Stimulated activated naive CD8-positive, alpha-beta T cell treated with anti-CD3 and anti-CD28 coated beads, Interleukin-15, Interleukin-2, amounts not matched to agents 100 ng/mL and 50 ng/mL, for 24 hours (primary cell): ENCODE data around the gene PRDM16.

ENCODE experiments used
- H3K27ac Mint-ChIP-seq: one replicate; pipeline ENCODE4 v1.8.0; 2021; ENCODE audit warnings: mild to moderate bottlenecking, mixed read lengths
- H3K27me3 Mint-ChIP-seq: one replicate; pipeline ENCODE4 v1.8.0; 2021; ENCODE audit warnings: mixed read lengths
- H3K36me3 Mint-ChIP-seq: one replicate; pipeline ENCODE4 v1.8.0; 2021; ENCODE audit warnings: low read depth, mixed read lengths
- H3K4me1 Mint-ChIP-seq: one replicate; pipeline ENCODE4 v1.8.0; 2021; ENCODE audit warnings: low read depth, mixed read lengths
- H3K4me3 Mint-ChIP-seq: one replicate; pipeline ENCODE4 v1.8.0; 2021; ENCODE audit warnings: mild to moderate bottlenecking, mixed read lengths
- H3K9me3 Mint-ChIP-seq: one replicate; pipeline ENCODE4 v1.8.0; 2021; ENCODE audit warnings: mixed read lengths

The PRDM16 gene

DNA sequence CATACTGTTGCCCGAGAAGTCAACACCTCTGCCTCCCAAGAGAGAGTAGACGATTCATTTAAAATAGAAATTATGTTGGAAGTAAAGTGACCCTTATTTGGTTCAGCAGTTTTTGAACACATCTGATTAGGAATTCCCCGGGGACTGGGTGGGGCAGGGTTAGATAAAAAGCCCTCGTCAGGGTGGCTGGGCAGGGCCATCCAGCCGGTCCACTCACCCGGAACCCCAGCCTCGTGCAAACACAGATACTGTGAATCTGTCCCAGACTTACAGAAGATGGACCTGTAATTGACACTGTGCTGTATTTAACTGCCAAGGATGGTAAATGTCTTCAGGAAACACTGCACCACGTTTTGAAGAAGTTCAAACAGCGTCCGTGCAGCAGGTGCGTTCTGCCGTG, 63.7 kb downstream of the PRDM16 start:
- H3K4me1 Mint-ChIP-seq, result no peaks in the 10 kb centered on the region
- no peak overlapping the region for H3K27ac Mint-ChIP-seq
- no peaks in the 10 kb centered on the region for H3K36me3 Mint-ChIP-seq
- no peaks in the 10 kb centered on the region for H3K27me3 Mint-ChIP-seq
- H3K9me3 Mint-ChIP-seq, result no peaks in the 10 kb centered on the region
- no peak overlapping the region for H3K4me3 Mint-ChIP-seq

GRCh38 chr1:3133686-3134085, 64.7 kb downstream of the PRDM16 start:
- Mint-ChIP-seq H3K27me3 (no peaks in the 10 kb centered on the region), H3K4me3 (no peak overlapping the region), H3K27ac (no peak overlapping the region), H3K4me1 (no peaks in the 10 kb centered on the region), H3K36me3 (no peaks in the 10 kb centered on the region), H3K9me3 (no peaks in the 10 kb centered on the region)

GRCh38 chr1:3134381-3135072, 65.5 kb downstream of the PRDM16 start:
- no peak overlapping the region for H3K4me3 Mint-ChIP-seq
- H3K36me3 Mint-ChIP-seq, result no peaks in the 10 kb centered on the region
- H3K27ac Mint-ChIP-seq, result no peak overlapping the region

DNA sequence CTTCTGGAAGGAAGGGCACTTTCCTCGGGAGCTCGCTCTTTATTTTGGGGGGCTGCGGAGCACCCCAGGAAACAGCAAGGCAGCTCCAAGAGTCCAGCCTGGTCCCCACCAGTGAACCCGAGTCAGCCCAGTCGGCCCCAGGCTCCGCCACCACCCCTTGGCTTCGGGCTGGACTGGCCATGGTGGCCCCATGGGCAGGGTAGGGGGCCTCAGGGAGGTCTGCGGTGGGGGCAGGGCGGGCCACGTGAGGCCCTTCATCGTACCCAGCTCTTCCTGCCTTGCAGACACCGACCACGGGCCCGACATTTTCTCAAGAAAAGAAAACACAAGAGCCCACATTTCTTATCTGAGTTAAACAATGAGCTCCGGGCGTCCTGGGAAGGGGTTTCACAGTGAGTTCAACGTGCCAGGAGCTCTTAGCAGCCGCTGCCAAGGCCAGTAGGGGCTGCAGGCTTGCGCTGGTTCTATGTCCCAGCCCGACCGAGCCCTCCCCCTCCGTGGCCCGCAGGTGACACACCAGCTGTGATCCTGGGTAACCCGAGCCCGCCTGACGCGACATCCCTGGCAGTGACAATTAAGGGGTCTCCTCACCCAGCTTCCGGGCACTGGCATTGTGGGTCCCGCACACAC, 66.2 kb downstream of the PRDM16 start:
- no peaks in the 10 kb centered on the region for H3K9me3 Mint-ChIP-seq
- no peaks in the 10 kb centered on the region for H3K4me1 Mint-ChIP-seq
- H3K36me3 Mint-ChIP-seq, result no peaks in the 10 kb centered on the region
- no peak overlapping the region for H3K27ac Mint-ChIP-seq
- H3K4me3 Mint-ChIP-seq, result no peak overlapping the region
- no peaks in the 10 kb centered on the region for H3K27me3 Mint-ChIP-seq

More at GRCh38 chr1:3134381-3135072, 65.5 kb downstream of the PRDM16 start:
- no peaks in the 10 kb centered on the region for H3K27me3 Mint-ChIP-seq
- H3K9me3 Mint-ChIP-seq, result no peaks in the 10 kb centered on the region
- no peaks in the 10 kb centered on the region for H3K4me1 Mint-ChIP-seq

DNA sequence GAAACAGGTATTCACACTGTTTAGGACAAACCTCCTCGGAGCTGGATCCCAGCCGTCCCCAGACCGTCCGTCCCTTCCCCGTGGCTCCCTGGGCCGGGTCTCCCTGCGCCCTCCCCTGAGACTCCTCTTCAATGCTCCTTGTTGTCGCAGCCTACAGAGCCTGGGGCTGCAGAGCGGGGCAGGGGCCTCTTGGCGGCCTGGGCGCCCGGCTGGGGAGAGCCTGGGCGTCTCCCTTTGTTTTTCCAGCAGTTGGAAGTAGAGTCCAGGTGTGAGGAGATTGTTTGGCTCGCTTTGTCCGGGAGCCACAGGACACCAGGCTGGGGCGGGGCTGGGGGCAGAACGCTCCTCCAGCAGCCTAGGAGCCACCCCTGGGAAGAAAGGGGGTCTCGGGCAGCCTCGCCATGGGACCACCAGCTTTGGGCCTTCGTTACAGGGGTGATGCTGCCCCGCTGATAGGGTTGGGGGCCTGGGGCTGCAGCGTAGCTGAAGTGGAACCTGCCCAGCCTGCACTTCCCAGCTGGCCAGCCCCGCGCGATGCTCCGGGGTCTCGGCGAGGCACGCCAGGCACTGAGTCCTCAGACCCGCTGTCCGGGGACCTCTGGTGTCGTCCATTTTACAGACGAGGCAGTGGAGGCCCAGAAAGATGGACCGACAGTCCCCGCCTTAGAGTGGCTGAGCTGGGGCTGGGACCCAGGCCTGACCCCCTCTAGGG, 66.9 kb downstream of the PRDM16 start:
- Mint-ChIP-seq H3K36me3 (no peaks in the 10 kb centered on the region), H3K9me3 (no peaks in the 10 kb centered on the region), H3K27me3 (no peaks in the 10 kb centered on the region), H3K27ac (no peak overlapping the region), H3K4me1 (no peaks in the 10 kb centered on the region), H3K4me3 (no peak overlapping the region)

DNA sequence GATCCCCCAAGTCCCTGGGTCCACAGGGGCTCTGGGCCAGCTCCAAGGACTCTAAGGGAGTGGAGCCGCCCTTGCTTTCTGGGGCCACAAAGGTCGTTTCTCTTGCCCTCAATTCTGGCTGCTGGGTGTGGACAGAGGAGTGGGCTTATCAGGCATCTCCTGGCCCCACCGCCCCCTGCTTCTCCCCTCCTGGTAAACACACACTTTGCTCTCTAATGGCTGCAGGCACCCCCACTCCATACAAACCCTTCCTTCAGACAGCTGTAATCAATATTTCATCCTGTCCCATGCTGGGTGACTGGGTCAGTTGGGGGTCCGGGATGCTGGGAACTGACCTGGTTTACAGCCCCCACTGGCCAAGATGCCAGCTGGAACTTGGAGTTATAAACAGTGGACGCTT, 67.5 kb downstream of the PRDM16 start:
- Mint-ChIP-seq H3K36me3 (no peaks in the 10 kb centered on the region), H3K27ac (no peak overlapping the region), H3K4me3 (no peak overlapping the region), H3K9me3 (no peaks in the 10 kb centered on the region), H3K4me1 (no peaks in the 10 kb centered on the region), H3K27me3 (no peaks in the 10 kb centered on the region)

DNA sequence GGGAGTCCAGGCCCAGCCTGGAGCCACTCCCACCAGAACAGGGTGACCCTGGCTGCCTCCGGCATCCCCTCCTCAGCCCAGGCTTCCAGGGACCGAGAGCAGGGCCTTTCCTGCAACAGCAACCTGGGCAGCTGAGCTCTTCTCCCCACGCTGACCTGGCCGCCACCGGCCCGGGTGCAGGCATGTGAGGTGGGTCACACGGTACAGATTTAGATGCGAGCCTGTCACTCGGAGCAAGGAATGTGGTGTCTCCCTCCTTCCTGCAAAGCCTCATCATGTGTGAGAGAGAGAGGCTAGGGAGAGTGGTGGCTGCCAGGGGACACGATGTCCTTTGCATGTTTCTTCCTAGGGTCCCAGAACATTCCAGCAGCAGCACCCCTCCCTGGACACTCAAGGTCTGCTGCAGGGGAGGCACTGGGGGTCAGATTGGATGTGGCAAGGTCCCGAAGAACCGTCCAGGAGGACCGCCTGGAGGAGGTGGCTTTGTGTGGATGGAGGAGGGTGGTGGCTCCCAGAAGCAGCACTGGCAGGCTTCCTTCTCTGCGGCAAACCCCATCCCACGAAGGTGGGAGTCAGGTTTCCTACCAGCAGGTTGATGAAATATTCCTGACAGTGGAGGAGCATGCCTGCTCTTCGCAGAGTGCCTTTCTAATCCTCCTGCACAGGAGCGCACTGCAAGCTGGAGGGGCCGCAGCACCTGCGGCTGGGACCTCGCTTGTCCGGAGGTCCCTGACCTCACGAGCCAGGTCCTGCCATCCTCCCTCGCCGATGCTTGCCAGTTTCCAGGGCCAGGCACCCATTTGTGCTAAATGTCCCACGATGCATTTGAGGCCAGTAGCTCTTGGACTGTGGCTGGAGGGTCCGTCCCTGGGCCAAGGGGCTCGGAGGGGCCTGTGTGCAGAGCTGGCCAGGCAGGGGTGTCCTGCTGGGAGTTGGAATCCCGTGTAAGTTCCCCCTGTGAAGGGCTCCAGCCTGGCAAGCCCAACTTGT, 68.4 kb downstream of the PRDM16 start:
- H3K4me3 Mint-ChIP-seq, result no peak overlapping the region
- H3K27me3 Mint-ChIP-seq, result no peaks in the 10 kb centered on the region
- no peaks in the 10 kb centered on the region for H3K4me1 Mint-ChIP-seq
- no peaks in the 10 kb centered on the region for H3K36me3 Mint-ChIP-seq
- H3K27ac Mint-ChIP-seq, result no peak overlapping the region
- no peaks in the 10 kb centered on the region for H3K9me3 Mint-ChIP-seq

DNA sequence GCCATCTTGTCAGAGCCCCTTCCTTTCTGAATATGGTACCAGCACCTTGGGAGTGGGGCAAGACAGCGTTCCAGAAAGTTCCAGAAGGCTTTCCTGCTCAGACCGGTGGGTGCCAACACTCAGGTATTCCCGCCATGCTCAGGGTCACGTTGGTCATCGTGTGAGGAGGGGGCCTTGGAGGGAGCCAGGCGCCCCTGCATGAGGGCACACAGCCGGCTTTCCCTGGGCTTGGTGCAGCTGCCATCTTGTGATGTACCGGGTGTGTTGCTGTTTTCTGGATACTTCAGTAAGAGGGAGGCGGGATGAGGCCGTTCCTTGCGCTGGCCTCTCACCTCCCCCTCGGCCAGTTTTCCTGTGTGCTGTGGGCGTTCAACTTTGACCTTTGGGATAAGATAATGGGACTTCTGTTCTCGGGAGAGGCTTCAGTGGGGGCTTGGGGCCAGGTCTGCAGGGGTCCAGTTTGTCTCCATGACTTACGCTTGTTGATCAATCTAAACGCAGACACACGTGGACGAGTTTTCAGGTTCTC, 69.7 kb downstream of the PRDM16 start:
- Mint-ChIP-seq H3K4me1 (no peaks in the 10 kb centered on the region), H3K27me3 (no peaks in the 10 kb centered on the region), H3K36me3 (no peaks in the 10 kb centered on the region), H3K27ac (no peak overlapping the region), H3K9me3 (no peaks in the 10 kb centered on the region), H3K4me3 (no peak overlapping the region)

GRCh38 chr1:3139451-3139852, 70.4 kb downstream of the PRDM16 start:
- H3K27me3 Mint-ChIP-seq, result no peaks in the 10 kb centered on the region
- H3K9me3 Mint-ChIP-seq, result no peaks in the 10 kb centered on the region
- H3K36me3 Mint-ChIP-seq, result no peaks in the 10 kb centered on the region
- H3K27ac Mint-ChIP-seq, result no peak overlapping the region
- no peaks in the 10 kb centered on the region for H3K4me1 Mint-ChIP-seq
- H3K4me3 Mint-ChIP-seq, result no peak overlapping the region

- H3K27me3 Mint-ChIP-seq, result no peaks in the 10 kb centered on the region
- no peaks in the 10 kb centered on the region for H3K9me3 Mint-ChIP-seq
Measured at GRCh38 chr1:3139871-3140361, 70.9 kb downstream of the PRDM16 start.

GRCh38 chr1:3140437-3140836, 71.4 kb downstream of the PRDM16 start:
- no peak overlapping the region for H3K4me3 Mint-ChIP-seq
- no peak overlapping the region for H3K27ac Mint-ChIP-seq
- H3K36me3 Mint-ChIP-seq, result no peaks in the 10 kb centered on the region
- H3K27me3 Mint-ChIP-seq, result no peaks in the 10 kb centered on the region
- H3K4me1 Mint-ChIP-seq, result no peaks in the 10 kb centered on the region
- no peaks in the 10 kb centered on the region for H3K9me3 Mint-ChIP-seq

More at GRCh38 chr1:3139871-3140361, 70.9 kb downstream of the PRDM16 start:
- no peak overlapping the region for H3K27ac Mint-ChIP-seq
- no peak overlapping the region for H3K4me3 Mint-ChIP-seq
- H3K36me3 Mint-ChIP-seq, result no peaks in the 10 kb centered on the region
- H3K4me1 Mint-ChIP-seq, result no peaks in the 10 kb centered on the region

- Mint-ChIP-seq H3K27me3 (no peaks in the 10 kb centered on the region), H3K36me3 (no peaks in the 10 kb centered on the region), H3K4me1 (no peaks in the 10 kb centered on the region), H3K27ac (no peak overlapping the region), H3K4me3 (no peak overlapping the region), H3K9me3 (no peaks in the 10 kb centered on the region)
Measured at GRCh38 chr1:3141129-3141528, 72.1 kb downstream of the PRDM16 start.

GRCh38 chr1:3141836-3142235, 72.8 kb downstream of the PRDM16 start:
- no peaks in the 10 kb centered on the region for H3K9me3 Mint-ChIP-seq
- no peak overlapping the region for H3K4me3 Mint-ChIP-seq
- H3K4me1 Mint-ChIP-seq, result no peaks in the 10 kb centered on the region
- H3K27ac Mint-ChIP-seq, result no peak overlapping the region
- no peaks in the 10 kb centered on the region for H3K36me3 Mint-ChIP-seq
- no peaks in the 10 kb centered on the region for H3K27me3 Mint-ChIP-seq

DNA sequence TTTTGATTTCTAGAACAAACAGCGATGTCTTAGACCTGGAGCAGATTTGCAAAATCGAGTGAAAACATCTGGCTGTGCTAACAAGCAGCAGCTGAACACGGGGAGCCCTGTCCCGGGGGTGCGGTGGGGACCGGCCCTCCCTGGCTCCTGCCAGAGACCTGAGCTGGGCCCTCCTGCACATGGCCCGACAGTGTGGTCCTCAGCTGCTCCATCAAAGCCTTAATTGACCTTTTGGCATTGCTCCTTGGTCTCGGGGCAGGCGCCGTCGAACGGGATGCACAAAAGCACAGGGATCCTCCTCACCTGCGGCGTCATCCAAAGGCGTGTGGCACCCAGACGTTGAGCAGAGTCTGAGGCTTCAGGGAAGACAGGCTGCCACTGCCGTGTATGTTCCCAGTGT, 73.2 kb downstream of the PRDM16 start:
- Mint-ChIP-seq H3K27me3 (no peaks in the 10 kb centered on the region), H3K9me3 (no peaks in the 10 kb centered on the region), H3K36me3 (no peaks in the 10 kb centered on the region), H3K27ac (no peak overlapping the region), H3K4me1 (no peaks in the 10 kb centered on the region), H3K4me3 (no peak overlapping the region)
